HG02588 (cell line): Measurements from ENCODE around the gene SLC9A3.

Experiments
- ATAC-seq: cut with Tn5 transposase; IDR thresholded peaks from one replicate; pipeline ENCODE4 v1.9.1; 2021; ENCODE audit warnings: mild to moderate bottlenecking, moderate library complexity; ENCODE audit not compliant: unreplicated experiment

SLC9A3 gene

DNA sequence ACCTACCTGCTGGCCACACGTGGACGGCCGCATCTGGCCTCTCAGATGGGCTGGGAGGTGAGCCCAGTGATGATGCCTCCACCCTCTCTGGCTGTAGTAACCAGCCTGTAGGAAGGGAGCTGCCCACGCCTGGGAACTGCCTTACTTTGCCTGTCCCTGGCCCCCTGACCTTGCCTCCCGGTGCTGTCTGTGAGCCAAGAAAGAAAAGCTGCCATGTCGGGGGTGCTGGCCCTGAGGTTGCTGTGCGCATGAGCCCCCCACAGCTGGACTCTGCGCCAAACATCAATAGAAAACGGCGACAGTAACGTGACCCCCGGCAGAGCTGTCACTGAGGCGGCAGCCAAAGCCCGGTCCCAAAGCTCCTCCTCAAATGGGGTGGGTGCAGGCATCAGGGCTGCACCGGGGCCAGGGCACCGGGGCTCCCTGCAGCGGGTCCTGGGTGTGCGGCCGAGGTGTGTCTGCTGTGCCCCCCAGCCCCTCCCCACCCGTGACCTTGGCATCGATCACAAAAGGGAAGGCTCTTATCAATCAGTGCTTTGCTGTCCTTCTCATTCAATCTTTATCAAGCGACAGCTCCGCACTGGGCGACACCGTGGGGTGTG is 15.3 kb upstream of the SLC9A3 start:
- no peak for ATAC-seq

DNA sequence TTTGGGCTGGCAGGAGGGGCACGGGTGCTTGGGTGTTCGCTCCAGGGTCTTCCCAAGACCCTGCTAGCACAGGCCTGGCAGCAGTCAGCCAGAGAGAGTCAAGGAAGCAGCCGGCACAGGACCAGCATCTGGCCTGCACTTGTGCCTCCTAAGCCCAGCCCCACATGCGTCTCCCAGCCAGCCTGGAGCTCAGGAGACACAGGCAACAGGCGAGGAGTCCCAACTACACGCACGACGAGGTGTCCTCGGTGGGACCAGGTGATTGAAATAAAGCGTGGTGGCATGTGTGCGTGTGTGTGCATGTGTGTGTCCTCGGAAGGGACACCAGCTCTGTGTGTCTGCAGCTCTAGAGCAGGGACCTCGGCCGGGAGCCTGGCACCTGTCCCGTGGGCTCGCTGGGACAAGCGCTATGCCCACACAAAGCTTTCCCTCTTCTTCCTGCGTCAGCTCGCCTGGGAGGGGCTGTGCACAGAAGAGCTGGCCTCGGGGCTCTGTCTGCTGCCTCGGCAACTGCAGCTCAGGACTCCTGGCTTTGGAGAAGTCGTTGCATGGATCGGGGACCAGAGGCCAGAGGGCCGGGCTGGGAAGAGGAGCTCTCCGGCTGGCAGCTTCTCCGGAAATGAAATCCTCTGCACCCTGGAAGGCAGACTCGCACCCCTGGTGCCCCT is 14.7 kb upstream of the SLC9A3 start:
- no peak for ATAC-seq

DNA sequence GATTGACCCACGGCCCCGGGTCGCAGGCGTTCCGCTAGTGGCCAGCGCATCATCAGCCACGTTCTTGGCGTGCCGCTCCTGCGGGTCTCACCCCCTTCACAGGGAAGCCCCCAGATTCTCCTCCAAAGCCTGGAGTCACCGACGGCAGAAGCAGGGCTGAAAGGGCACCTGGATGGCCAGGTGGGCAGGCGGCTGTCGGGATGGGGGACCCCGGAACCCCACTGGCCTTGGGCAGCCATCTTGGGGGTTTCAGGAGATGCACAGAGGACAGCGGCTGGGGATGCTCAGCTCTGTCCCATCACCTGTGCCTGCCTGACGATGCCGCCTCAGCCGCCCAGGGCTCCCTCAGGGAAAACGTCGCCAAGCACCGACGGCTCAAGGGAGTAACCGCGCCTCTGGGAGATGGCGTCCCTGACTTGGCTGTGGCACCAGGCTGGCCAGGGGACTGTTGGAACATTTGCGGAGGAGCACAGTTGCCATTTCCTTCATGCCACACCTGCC is 14.1 kb upstream of the SLC9A3 start:
- no peak for ATAC-seq

DNA sequence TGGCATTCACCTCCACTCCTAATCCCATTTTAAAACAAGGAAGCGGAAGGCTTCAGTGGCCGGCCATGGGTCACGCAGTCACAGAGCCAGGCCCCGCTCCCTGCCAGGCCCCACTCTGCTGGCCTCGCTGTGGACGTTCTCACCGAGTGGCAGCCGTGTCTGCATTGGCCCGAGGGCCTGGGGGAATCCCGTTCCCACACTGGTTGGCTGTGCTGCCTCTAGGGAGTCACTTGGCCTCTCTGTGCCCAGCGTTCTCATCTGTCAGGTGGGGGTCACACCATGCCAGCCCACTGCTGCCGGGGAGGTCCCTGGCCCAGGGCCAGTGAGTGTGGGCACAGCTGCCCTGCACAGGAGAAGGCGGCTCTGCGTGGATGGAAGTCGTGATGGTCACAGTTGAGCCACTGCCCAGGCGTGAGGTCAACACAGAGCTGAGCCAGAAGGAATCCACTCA is 13.4 kb upstream of the SLC9A3 start:
- ATAC-seq = no peak

DNA sequence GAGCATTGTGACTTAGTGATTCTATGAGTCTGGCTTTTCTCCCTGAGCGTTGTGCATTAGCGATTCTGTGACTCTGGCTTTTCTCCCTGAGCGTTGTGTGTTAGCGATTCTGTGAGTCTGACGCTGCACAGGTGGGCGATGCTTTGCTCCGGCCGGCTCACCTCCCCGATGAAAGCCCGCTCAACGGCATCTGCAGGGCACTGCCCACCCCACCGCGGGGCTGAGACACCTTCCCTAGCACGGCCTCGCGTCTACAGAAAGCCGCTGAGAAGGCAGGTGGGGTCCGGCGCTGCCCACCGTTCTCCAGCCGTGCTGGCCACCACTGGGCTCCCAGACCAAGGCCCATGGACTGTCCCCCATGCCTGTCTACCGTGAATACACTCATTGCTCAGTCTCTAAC is 12.8 kb upstream of the SLC9A3 start:
- ATAC-seq = no peak

DNA sequence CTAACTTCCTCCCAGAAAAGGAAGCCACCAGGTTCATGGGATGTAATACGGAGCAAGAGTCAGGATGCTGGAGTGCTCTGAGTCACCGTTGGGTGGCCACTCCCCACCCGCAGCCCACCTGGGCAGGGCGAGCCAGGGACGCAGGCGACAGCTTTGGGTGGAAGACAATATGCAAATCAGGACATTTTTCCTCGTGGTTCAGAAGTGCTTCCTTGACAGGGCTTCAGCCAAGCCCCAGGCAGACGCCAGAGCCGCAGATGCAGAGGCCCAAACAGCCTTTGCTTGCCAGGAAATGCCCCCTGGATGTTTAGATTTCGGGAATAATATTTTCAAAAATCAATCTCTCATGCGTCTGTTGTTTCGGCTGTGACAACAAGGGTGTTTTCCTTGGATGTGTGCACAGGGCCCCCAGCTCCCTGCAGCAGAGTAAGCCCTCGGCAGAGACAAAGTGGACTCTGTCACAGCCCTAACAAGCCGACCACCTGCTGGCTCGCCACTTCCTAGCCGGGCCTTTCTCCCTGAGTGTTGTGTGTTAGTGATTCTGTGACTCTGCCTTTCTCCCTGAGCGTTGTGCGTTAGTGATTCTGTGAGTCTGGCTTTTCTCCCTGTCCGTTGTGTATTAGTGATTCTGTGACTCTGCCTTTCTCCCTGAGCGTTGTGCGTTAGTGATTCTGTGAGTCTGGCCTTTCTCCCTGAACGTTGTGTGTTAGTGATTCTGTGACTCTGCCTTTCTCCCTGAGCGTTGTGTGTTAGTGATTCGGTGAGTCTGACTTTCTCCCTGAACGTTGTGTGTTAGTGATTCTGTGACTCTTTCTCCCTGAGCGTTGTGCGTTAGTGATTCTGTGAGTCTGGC is 11.8 kb upstream of the SLC9A3 start:
- ATAC-seq = no peak

DNA sequence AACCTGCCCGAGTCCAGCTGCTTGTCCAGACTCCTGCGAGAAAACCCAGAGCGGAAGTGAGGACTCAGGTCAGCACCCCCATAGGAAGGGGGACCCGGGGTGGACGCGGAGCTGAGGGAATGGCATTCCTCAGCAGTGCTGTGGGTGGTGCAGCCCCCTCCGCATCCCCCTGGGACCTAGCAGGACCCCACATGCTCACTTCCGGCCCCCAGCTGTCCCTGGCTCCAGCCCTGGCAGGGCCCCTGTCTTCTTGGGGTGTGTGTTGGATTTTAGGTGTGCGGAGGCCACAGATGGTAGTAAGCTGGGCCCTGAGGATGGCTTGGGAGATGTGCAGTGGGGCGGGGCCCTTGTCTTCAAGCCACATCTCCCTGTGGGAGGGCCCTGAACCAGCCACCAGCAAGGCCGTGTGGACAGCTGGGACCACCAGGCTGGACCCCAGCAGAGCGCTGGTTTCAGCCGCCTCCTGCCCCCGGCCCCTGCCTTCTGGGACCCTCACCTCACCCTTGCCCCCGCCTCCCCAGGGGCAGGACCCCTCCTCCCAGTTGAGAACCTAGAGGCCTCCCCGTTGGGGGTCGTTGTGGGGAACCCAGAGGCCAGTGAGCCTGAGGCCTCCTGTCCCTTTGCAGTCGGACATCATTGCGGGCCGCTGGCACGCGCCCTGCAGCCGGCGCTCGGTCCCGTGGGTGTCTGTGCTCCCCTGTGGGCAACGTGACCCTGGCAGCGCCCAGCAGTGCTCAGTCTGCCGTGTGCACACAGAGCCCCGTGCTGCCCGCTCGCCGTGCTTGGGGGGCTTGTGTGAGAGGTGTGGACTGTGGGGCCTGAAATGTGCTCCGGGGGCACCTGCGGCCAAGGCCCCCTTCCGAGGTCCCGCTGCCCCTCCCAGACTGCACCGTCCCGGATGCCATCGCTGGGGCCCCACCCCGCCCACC is 10.8 kb upstream of the SLC9A3 start:
- no peak for ATAC-seq

DNA sequence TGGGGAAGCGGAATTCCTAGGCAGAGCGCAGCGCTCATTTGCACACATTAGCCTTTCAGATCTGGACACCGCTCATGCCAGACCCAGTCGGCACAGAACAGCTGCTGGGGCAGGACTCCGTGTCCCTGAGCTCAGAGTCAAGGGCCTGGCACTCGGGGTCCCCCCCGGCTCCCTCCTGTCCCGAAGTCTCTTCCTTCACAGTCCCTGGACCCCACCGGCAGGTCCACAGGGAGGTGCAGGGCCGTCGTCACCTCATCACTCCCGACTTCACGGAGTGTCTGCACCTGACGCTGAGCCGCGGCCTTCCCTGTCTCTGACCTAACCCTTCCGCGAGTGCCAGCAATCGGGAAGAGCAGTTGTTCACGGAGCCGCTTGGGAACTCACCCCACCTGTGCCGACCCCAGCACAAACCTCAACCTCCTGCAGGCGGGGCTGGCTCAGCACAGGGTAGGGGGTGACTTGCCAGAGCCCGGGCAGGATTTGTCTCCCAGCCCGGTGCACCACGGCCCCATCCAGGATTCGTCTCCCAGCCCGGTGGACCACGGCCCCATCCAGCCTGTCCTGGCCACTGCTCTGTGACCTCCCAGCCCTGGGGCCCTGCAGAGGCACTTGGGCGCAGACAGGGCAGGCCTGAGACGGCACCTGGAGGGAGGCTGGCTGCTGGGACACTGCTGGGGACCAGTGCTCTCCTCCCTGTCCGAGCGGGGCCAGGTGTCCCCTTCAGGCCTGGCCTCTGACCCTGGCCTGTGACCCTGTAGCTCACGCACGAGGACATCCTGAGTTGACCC is 9.9 kb upstream of the SLC9A3 start:
- ATAC-seq = no peak

DNA sequence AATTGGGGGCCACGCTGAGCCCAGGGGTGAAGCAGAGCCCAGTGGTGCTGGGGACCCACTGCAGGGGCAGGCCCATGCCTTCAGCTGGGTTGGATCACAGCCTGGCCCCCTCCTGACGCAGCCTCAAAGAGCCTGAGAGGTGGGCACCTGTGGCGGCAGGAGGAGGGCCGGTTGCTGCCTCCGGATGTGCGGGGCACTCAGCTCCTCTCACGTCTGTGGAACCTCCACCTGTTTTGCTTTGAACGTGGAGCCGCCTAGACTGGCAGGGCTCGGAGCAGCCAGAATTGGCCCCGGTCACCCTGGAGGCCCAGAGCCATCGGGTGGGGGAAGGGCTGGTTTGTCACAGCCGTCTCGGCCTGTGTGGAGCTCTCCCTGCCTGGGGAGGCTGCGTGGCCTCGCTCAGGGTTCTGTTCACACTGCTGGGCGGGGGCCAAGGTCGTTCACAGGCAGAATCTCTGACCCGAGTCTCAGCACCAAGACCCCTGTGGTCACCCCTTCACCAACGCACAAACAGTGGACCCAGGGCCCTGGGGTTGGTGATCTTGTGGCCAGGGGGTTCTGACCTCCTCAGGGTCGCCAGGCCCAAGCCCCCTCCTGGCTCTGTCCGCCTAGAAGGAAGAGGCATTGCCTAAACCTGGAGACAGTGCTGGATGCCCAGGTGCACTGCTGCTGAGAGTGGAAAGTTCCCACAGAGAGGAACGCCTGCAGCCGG is 9.2 kb upstream of the SLC9A3 start:
- ATAC-seq = no peak

DNA sequence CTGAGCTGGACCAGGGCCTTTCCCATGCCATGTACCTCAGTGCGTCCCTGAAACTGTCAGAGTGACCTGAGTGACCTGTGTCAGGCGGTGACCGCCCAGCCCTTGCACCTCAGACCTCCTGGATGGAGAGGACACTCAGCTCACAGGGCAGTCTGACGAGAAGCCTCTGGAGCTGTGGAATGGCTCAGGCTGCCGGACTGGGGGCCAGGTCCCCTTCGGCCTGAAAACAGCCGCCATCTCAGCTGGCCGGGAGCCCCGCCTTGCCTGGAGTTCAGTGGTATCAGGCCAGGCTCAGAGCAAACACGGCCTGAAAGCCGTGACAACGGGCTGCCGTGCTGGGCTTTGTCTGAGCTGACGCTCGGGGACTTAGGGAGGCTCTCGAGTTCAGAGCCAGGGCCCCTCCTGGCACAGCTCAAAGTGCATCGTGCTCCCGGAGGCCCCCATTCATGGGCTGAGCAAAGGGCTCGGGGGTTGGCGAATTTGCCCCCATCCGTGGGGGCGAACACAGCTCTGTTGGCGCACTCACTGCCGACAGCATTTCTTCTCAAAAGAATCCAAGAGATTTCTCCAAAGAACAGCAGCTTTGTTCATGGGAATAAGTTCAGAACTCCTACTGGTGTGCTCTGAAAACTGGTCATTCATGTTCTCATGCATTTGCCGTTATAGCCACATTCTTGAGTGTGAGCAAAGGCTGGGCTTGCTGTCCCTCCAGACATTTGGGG is 8.4 kb upstream of the SLC9A3 start:
- ATAC-seq = no peak

DNA sequence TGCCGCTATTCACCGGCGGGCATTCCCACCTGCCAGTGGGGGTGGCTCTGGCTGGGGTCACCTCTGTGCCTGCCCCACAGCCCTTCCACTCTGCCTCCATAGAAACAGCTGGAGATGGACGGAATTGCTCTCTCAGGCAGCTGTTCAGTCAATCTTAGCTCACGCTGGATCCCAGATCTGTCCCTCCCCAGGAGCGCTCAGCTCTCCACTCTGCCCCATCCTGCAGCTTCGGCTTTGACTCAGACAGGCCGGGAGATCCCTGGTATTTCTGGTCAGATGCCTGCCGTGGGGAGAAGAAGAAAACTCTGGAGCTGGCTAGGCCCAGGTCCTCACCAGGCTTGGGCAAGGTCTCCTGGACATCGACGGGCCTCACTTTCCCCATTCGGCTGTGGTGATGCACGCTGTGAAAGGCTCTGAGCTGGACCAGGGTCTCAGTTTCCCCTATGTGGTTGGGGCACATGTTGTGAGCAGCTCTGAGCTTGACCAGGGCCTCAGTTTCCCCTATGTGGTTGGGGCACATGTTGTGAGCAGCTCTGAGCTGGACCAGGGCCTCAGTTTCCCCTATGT is 7.6 kb upstream of the SLC9A3 start:
- no peak for ATAC-seq

DNA sequence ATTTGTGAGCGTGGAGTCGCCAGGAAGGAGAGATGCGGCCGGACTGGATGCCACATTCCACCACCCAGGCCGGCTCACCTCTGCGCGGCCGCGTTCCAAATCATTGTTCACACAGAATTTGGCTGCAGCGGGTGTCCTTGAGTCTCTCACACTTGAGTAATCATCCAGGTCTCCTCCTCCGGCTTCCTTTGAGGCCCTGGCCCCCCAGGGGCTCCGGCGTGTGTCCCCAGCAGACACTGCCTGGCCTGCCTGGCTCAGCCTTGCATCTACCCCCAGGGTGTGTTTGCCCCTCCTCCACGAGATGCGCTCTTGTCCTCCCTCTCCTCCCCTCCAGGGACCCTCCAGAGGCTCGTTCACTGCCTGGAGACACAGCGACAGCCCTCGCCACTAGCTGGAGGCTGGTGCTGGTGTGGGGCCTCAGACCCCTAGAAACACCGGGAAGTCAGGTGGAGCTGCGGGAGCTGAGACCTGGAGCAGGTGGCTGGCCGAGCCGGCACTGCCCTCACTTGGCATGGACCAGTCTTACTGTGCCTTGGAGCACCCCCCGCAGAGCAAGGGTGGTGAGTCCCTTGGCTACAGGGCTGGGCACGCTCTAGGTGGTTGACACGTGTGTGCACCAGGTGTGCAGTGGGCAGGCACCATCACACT is 7.0 kb upstream of the SLC9A3 start:
- ATAC-seq = no peak

DNA sequence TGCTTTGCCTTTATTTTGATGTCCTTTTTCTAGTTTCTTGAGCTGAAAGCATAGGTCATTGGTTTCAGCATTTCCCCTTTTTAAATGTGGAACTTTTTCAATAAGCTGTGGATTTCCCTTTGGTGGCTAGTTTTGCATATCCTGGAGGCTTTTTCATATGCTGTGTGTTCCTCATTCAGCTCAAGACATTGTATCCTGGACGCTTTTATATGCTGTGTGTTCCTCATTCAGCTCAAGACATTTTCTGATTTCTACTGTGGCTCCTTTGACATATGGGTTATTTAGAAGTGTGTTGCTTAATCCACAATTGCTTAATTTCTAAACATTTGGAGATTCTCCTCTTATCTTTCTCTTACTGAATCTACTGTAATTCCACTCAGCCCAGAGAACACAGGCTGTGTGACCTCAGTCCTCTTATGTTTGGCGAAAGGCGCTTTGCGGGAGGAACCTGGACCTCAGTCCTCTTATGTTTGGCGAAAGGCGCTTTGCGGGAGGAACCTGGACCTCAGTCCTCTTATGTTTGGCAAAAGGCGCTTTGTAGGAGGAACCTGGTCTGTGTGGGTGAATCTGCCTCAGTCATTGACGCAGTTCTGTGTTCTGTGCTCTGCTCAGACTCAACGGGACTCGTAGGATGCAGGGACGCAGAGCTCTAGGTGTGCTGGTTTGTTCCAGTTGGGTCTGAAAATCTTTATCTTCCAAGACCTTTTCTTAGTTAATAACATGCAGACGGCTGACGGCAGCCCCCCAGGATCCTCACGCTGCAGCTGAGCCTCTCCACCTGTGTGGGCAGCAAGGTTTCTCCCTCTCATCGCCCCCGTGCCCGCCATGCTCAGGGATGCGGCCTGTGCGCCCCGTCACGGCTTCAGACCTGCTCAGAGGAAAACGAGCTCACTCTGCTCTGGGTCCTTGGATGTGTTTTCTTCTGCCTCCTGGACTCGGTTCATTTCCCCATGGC is 6.0 kb upstream of the SLC9A3 start:
- ATAC-seq = no peak

DNA sequence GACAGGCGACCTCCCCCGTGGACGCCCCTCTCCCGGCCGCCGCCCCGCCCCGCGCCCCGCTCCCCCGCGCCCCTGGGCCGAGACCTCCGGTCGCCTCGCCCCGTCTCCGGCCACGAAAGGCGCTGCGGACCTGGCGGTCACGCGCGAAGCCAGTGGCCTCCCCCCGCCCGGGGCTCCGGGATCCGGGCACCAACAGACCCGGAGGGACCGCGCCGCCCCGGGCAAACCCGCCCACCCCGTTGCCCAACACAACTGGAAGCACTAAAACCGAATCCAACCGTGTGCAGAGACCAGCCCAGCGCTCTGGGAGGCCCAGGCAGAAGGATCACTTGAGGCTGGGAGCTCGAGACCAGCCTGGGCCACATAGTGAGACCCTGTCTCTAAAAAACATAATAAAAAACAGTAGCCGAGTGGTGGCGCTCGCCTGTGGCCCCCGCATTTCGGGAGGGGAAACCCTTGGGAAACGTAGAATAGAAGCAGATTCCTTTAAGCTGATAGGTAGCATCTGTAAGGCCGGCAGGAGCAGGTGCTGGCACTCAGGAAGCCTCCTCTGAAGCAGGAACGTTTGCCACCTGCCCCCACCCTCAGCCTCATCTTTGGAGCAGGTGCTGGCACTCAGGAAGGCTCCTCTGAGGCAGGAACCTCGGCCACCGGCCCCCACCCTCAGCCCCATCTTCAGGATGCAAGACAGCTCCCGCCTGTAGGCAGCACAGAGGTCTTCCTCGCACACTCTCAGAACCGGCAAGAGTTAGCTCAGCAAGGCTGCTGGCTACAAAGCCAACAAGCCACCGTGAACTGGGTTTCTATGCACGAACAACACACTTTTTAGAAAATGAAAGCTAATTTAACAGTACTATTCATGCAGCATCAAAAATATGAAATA is 4.6 kb upstream of the SLC9A3 start:
- ATAC-seq = no peak
